Left kidney (tissue), 2 donors: Measurements from ENCODE around the gene IP6K2. TPM values are rescaled to one million over a fixed set of nuclear protein-coding genes. Genes with fewer than 3 reads are reported as not detected.

ENCODE experiments used
- DNase-seq: peaks from one replicate; pipeline ENCODE4 v3.0.0-alpha.2; 2013
- polyA plus RNA-seq: library from polyadenylated mRNA; unstranded; fragments of 120-200 nt; gene quantifications from one replicate; pipeline ENCODE4 v1.2.1, GENCODE V29; 2013; ENCODE audit not compliant: insufficient read length

The IP6K2 gene
- polyA plus RNA-seq, 1 donor: 241 TPM

DNA sequence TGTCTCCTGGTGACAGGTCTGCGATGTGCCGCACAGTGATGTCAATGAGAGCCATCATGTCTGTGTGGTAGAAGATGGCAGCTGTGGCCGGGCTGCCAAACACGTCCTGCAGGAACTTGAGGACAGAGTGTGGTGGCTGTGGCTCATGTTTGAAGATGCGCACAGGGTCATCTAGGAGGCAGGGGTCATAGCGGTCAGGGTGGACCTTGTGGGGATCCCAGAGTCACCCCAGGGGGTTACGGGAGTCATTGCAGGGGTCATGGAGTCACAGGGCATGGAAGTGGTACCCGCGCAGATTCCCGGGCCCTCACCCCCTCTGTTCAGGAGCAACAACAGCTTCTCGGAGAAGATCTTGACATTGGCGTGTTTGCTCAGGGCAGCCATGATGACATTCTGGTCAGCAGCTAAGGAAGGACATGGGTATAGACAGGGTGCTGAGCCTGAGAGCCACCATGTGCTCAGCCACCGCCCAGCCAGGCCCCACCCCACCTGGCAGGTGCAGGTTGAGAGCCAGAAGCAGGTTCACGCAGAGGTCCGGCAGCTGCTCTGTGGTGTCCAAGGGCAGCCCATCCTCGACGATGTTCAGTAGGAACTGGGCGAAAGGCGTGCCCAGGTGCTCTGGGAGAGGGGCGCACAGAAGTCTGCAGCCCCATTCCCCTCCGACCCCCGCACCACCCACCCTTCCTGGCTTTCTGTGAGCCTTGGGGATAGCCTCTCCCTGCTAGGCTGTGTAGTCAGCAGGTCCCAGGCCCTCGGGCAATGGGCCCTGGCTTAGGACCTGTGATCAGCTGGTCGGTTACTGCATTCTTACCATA lies 38.2 kb downstream of the IP6K2 start:
- DNase-seq: no peak

DNA sequence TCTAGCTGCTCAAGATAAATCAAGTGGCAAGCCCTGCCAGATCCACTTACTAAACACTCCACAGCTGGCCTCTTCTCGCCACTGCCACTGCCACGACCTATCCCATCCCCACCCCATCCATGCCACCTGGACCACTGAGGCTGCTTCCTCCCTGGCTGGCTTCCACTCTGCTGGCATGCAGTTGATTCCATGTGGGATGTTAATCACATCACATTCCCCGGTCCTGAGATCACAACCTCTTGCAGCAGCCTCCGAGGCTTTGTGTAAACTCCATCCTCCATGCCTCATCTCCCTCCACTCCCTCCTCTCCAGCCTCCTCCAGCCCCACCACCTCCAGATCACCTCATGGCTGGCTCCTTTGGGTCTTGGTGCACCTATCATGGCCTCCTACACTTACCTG lies 39.0 kb downstream of the IP6K2 start:
- DNase-seq: no peak

DNA sequence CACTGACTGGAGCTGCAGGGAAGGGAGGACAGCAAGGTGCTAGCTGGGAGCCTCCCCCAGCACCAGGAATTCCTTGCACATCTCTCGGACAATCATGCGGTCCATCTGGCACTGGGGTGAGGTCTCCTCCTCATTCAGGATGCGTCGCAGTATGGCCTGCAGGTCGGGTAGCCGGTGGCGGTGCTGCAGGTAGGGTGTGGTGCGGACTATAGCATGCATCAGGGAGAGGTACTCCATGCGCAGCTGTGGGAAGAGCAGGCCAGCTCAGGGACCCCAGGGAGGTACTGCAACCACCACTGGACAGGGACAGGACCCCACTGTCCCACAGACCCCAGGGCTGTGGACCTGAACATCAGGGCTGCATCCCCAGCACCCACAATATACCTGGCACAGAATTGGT lies 42.5 kb downstream of the IP6K2 start:
- no peak for DNase-seq

DNA sequence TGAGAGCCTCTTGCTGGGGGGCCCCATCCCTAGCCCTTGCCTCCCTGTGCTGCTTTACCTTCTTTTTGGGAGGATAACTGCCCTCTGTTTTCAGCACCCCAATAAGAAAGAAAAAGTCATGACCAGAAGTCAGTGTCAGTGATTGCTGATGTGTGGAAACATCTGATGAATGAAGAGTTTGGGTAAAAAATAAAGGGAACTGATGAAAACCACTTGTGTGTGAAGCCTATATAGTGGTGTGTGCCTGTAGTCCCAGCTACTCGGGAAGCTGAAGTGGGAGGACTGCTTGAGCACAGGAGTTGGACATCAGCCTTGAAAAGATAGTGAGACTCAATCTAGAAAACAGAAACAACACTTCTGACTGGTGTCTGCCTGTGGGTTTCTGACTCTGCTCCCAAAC lies 44.5 kb downstream of the IP6K2 start:
- no peak for DNase-seq

DNA sequence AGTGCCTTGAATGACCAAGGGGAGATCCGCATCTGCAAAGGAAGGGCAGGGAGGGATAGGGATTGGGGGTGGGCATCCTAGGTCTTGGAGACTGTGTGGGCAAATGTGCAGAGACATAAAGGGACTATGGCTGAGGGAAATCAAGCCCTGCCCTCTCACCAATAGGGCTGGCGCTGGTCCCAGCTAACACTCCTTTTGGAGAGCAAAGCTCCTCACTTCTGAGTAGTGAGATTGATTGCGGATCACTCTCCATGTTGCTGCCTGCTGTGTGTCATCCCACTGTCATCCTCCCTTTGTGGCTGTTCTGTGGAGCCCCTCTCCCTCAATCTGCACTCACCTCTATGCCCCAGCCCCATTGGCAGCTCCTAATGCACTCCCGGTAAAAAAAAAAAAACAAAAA lies 52.1 kb downstream of the IP6K2 start:
- DNase-seq: no peak

DNA sequence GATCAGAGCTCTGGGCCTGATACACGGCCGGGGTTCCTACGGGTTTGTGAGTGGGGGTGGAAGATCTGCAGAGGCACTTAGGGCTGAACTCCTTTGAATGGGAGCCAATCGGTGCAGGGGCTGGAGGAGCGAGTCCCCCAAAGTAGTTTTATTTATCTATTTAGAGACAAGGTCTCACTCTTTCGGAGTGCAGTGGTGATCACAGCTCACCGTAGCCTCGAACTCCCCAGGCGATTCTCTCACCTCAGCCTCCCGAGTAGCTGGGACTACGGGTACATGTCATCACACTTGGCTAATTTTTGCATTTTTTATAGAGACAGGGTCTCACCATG lies 52.7 kb downstream of the IP6K2 start:
- DNase-seq: no peak

DNA sequence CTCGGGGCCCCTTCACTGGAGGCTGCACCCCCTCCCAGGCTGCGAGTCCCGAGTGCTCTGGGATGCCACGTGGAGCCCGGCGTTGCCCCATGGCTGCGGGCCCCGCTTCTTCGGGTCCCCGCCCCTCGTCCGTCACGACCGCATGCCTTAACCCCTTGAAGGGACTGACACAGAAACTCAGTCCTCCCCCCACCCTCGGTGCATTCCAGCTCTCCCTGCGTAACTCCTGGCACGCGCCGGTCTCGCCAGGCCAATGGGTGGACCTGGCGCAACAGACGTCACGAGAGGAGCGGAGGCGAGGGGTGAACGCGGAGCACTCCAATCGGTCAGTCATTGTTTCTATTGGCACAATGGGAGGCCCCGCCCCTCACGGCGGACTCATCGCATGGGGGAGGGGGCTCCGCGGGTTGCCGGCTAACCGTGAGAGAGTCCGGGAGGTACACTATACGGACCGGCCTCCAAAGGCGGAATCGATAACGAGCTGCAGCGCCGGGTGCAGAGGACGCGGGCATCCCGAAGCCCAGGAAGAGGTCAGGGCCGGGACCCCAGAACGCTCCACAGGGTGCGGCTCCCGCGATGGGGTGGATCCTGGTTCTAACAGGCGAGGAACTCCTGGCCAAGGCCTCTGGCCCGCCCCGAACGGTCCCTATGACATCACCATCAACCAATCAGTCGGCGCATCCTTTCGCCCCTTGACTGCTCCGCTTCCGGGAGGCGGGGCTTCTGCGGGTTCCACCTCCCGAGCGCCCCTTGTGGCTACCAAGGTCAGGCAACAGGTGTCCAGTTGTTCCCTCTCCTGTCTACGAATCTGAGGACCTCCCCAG lies 53.3 kb downstream of the IP6K2 start:
- peak; percentile 94 for DNase-seq

DNA sequence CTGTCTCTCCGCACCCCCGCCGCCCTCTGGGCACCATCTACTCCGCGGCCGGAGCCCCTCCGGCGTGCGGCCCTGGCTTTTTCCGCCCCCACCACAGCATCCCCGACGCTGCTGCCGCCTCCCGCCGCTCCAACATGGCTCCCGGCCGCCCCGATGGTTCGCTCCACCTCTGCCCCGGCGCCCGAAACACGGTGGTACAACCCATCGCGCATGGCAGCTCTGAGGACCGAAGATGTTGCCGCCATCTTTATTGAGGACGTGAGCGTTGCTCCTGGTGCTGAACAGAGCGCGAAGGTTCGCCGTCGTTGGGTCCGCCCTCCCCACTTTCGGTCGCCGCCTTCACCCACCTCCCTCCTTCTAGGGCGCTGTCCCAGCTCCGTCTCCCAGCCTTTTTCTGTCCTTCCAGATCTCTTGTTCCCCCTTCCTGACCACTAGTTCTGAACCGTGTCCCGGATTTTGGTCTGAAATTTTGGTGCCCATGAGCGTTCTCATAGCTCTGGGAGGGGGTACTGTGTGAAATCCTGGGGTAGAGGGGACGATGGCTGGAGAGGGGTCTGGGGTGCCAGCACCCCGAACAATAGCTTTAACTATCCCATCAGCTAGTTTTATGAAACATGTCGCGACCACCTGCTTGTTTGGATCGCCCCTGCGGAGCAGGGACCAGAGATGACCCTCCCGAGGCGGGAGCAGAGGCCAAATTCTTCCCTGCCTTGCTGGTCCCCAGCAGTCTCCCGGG lies 54.1 kb downstream of the IP6K2 start, which contains the start of gene CELSR3:
TSS of gene CELSR3 (minus strand) at position 134 of the 736 bp plus-strand sequence. CDS start 252 bp downstream, outside the sequence.
- DNase-seq: peak; percentile 78

DNA sequence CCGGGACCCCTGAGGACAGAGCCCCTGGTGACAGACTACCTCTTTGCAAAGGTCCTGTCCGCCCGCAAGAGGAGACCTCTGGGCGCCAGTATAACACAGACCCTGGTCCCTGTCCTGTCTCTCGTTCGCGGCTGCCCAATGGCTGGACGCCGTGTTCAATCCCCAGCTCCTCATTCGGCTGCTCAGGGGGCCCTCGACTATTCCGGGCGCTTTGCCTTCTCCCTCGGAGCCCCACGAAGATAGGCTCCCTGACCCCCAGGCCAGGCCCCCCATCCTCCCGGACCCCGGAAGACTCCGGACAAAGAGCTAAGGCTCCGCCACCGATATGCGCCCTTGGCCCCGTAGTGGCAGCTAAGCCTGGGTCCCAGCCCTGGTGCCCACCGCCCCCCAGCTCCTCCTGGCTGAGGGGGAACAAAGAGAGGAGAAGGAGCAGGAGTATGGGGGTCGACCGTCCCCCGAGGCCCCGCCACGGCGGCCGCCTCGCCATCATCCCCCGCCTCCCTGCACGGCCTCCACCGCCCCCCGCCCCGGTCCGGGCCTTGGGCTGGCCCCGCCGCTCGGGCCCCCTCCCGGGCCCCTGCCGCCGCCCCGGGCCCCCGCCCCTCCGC lies 54.8 kb downstream of the IP6K2 start:
- no peak for DNase-seq

DNA sequence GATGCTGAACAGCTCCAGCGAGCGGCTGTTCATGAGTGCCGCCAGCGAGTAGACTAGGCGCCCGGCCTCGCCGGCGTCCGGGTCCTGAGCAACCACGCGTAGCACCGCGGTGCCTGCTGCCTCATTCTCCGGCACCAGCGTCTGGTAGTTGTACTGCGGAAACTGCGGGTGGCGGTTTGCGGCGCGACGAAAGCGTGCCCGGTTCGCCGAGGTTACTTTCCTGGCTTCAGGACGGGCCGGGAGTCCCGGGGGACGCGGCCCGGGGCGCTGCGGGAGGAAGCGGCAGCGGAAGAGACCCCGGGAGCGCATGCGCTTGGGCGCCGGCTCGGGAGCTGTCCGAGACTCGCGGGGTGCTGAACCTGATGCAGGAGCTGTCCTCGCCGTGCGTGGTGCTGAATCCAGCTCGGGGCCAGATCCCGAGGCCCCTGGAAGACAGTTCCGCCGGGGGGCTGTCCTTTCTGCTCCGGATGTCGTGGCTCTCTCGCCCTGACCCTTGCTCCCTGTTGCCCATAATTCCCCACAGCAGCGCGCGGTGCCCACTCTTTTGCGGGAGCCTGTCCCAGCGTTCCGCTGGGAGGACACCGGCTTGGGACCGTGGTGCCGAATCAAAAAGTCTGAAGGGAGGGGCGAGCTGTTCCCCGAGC lies 55.4 kb downstream of the IP6K2 start:
- DNase-seq: peak; percentile 59

DNA sequence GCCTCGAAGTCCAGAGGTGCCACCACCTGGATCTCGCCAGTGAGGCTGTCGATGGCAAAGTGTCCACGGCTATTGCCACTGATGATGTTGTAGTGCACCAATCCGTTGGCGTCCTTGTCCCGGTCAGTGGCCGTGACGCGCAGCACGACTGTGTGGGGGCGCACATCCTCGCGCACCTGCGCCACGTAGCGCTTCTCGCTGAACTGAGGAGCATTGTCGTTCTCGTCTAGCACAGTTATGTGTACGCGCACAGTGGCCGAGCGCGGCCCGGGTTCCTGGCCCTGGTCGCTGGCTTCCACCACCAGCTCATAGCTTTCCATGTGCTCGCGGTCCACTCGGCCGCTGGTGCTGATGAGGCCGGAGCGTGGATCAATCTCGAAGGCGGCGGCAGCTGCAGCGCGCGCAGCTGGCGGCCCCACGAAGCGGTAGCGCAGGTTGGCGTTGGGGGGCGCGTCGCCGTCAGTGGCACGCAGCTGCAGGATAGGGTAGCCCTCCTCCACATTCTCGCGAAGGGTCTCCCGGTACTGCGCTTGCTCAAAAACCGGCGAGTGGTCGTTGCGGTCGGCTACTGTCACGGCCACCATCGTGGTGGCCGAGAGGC lies 56.1 kb downstream of the IP6K2 start:
- no peak for DNase-seq

DNA sequence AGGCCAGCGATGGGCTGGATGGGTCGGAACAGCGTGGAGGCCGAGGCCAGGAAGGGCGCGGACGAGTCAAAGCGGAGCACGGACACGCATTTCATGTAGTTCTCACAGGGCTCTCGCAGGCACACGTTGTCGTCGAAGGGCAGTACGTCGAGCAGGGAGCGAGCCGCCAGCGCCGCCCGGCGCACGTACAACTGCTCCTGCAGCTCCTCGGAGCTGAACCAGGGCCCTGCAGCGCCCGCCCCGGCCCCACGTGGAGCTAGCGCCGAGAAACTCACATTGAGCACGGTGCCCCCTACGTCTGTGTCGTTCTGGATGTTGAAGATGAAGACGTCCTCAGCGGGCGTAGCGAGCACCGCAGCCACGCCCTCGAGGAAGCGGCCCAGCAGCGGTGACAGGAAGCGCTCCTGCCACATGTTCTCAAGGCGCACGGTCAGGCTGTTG lies 60.2 kb downstream of the IP6K2 start:
- no peak for DNase-seq

DNA sequence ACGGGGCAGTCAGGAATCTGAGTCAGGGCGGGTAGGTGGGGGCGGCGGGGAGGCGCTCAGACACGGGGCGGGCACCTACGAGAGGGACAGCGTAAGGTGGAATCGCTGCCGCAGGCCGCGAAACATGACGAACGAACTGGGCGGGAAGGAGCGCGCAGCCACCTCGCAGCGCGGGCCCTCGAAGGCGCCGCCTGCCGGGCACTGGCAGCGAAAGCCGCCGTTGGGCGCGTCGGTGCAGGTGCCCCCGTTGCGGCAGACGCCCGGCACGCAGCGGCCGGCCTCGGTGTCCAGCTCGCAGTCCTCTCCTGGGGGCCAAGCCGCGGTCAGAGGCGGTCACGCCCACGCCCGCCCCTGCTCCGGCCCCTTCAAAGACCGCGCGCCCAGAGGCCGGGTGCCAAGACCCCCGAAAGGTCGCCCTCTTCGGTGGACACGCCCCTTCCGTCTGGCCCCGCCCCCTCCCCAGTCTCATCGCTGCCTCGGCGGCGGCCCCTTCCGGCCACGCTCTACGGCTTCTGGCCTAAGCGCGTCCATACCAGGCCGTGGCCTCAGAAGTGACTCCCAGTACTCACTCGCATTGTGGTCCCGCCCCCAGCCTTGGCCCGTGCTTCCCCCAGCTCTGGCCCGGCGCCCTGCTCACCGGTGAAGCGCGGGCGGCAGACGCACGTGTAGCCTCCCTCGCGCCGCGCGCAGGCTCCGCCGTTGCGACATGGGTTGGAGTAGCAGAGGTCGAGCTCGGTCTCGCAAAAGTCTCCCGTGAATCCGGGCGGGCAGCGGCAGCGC lies 60.8 kb downstream of the IP6K2 start:
- DNase-seq: peak; percentile 75

DNA sequence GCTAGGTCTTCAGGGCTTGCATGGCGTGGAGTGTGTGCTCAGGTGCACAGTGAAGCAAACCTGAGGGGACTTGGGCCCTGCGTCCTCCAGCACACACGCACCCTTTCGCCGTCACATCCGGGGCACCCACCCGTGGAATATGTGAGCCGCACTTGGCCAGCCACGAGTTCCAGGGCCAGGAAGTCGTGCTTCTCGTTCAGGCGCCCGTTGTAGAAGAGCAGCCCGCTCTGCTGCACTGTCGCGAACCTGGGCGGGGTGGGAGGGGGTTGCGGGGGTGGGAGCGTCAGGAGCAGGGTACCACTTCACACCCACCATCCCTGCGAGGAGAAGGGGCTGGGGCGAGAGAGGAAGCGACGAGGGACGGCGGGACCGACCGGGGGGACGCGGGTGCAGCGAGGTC lies 61.4 kb downstream of the IP6K2 start:
- DNase-seq: no peak

DNA sequence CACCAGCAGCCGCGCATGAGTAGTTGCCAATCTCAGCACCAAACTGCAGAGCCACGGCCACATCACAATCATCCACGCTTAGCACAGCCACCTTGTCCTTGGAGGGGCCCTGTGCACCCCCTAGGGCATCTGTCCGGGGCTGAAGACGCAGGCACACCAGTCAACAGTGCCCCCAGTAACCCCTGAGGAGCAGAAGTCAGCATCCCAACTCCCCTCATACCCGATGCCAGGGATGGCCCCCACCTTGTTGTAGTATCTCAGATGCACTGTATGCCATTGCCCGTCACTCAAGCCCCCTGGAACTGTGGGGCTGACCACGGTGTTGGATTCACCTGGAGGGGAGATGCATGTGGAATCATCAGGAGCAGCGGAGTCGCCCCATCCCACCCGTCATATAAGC lies 62.0 kb downstream of the IP6K2 start:
- DNase-seq: no peak

DNA sequence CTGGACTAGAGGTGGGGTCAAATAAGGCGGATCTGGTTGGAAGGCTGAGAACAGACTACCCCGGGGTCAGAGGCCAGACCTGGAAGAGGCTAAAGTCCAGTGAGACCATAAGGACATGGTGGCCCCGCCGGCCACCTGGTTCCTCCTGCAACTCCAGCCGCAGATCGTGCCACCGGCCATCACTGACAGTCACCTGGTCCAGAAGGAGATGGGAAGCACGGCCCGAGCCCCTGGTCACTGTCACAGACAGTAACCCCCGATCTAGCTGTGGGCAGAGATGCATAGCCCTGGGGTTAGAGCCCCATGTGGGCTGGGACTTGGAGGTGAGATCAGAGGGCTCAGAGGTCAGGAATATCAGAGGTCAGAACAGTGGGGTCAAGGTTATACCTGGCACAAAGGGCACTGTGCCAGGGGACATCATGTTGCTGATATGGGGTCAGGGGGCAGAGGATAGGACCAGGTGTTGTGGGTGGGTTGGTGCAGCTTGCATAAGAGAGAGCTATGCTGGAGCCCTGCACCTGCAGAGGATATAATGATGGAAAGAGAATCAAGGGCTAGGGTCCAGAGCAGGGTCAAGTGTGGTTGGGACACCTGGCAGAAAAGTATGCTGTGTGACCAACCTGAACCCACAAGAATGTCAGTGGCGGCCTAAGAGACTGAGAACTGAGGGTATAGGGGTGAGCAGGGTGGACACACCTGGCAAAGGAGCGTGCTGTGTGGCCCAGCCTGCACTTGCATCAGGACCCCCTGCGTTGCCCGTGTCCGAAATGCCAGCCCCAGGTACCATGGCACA lies 63.9 kb downstream of the IP6K2 start:
- DNase-seq: no peak

DNA sequence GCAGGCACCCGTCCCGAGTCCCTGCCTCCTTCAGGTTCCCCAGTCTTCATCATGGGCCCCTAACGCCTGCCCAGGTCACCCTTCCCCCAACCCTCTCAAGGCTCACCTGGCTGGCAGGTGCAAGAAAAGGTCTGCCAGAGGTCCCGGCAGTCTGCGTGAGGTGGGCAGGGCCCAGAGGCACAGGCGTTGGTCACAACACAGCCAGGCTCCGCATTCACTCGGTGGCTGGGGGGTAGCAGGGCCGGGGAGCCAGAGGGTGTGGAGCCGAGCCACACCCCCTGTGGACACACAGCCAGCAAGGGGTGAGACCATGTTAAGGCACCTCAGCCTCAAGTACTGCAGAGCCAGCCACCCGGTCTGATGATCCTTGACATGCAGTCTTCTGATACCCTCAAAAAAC lies 65.2 kb downstream of the IP6K2 start:
- no peak for DNase-seq

DNA sequence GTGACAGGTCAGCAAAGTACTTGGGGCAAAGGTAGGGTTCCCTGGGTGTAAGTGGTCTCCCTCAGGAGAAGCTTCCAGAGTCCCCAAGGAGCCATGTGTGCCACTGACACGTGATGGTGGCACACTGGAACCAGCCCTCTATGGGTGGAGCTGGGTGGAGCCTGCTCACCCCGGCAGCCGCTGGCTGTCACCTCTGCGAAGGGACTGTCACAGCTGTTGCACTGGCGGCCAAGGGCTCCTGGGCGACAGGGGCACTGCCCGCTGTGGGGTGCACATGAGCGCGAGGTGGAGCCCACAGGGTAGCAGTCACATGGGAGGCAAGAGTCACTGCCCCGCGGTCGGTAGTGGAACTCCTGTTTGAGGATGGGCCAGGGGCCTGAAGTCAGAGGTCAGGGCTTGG lies 66.3 kb downstream of the IP6K2 start:
- DNase-seq: no peak

DNA sequence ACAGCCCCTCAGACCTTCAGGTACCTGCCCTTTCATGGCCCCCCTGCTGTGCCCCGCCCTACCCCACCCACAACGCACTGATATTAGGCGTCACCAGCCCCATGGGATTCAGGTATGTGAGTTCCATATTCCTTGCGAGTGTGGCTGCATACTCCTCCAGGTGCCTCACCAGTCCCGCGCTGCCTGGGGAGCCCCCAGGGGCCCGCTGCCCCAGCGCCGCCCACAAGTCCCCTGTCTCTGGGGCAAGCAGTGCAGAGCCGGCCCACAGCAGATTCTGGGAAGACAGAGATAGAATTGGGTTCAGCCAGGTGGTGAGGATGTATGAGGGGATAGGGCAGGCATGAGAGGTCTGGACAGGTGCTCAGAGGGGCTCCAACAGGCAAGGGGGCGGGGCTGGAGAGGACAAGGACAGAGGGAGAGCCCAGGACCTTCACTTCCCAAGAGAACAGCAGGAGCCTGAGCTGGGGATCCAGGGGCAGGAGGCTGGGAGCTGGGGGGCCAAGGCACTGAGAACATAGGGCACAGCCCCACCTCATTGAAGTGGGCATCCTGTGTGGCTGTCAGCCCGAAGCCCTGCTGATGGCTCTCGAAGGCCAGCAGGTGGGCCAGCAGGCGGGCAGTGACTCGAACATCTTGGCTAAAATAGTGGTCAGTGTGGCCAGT lies 68.7 kb downstream of the IP6K2 start:
- DNase-seq: no peak
